Thyroid gland (tissue), 4 donors: Measurements from ENCODE around the gene TRIB2.

Experiments
- CTCF ChIP-seq, 6 experiments: fragments of 200-600 bp in 3 of 6; fragments of 450-650 bp in 3 of 6; sonication (generic) in 3 of 6; IDR thresholded peaks; one replicate each; pipeline ENCODE4 v1.5.1; 2016 to 2019; ENCODE audit warnings: antibody characterized with exemption in 6 of 6, mild to moderate bottlenecking in 2 of 6, inconsistent platforms in 1 of 6, moderate library complexity in 1 of 6
- POLR2A ChIP-seq, 2 donors: fragments of 450-650 bp; IDR thresholded peaks; one replicate each; pipeline ENCODE4 v1.6.1; 2017; ENCODE audit warnings: antibody characterized with exemption in 2 of 2, mild to moderate bottlenecking in 2 of 2, moderate library complexity in 1 of 2

DNA sequence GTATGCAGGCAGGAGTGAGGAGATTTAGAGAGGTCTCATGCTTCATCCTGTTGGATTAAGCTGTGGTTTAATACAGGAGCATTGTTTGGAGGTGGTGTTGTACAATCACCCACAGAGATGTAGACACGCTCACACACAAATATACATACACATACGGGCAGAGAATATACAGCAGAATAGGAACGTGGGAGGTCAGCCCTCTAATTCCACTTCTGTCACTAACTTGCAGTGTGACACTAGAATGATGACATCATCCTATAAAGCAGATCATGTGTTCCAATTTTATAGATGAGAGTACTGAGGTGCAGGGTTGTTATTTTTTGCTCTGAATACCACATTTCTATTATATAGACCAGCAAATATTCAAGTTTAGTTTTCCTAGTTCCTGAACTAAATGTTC is 54.4 kb downstream of the TRIB2 start:
- TF ChIP-seq POLR2A (IDR thresholded peaks at IDR 0.05) = no peak
- TF ChIP-seq CTCF (IDR thresholded peaks at IDR 0.05) = no peak
